HL-60 (cell line): ENCODE measurements around the gene CHRDL2.

Source experiments
- DNase-seq, 2 experiments: peaks; one replicate each; pipeline ENCODE4 v3.0.0-alpha.2; 2010 to 2020; ENCODE audit warnings: low read depth in 1 of 2, low spot score in 1 of 2
- H3K27ac ChIP-seq: fragments of 250-450 bp; sonication (Bioruptor Pico); replicated peaks from 2 replicates; pipeline ENCODE4 v1.5.1; 2020; ENCODE audit warnings: mild to moderate bottlenecking, moderate library complexity
- H3K27me3 ChIP-seq: fragments of 250-450 bp; sonication (Bioruptor Pico); 2 replicates; pipeline ENCODE4 v1.5.1; 2021; ENCODE audit warnings: mild to moderate bottlenecking, moderate library complexity; ENCODE audit not compliant: insufficient read depth, poor library complexity, severe bottlenecking
- H3K4me3 ChIP-seq: replicated peaks from 2 replicates; pipeline ENCODE4 v1.5.1; 2011; ENCODE audit warnings: mild to moderate bottlenecking, control low read depth, low read length; ENCODE audit not compliant: insufficient read depth
- CTCF ChIP-seq: IDR thresholded peaks from one replicate; pipeline ENCODE4 v1.5.1; 2011; ENCODE audit warnings: low read length, control low read depth, inconsistent platforms; ENCODE audit not compliant: insufficient read depth
- GABPA ChIP-seq: IDR thresholded peaks from 2 replicates; pipeline ENCODE4 v1.6.1; 2012; ENCODE audit warnings: low read depth
- POLR2AphosphoS5 ChIP-seq: IDR thresholded peaks from 2 replicates; pipeline ENCODE4 v1.6.1; 2012; ENCODE audit warnings: low read depth
- REST ChIP-seq: IDR thresholded peaks from 2 replicates; pipeline ENCODE4 v1.6.1; 2012; ENCODE audit warnings: low read depth; ENCODE audit not compliant: insufficient replicate concordance
- SPI1 ChIP-seq: IDR thresholded peaks from 2 replicates; pipeline ENCODE4 v1.6.1; 2012; ENCODE audit warnings: low read depth, mild to moderate bottlenecking, borderline replicate concordance

The CHRDL2 gene

GRCh38 chr11:74749965-74750296, 18.7 kb upstream of the CHRDL2 start:
- Histone ChIP-seq H3K4me3 (peak overlapping the region; percentile 50), H3K27ac (no peak overlapping the region), H3K27me3 (no peaks in the 10 kb centered on the region)
- no peak for DNase-seq
- no peak for TF ChIP-seq REST
- TF ChIP-seq CTCF = no peak
- TF ChIP-seq GABPA = no peak
- no peak for TF ChIP-seq SPI1

GRCh38 chr11:74749127-74749964, 18.1 kb upstream of the CHRDL2 start:
- peak overlapping the region; percentile 73; the same call in 1 of the 2 replicates for H3K27ac ChIP-seq
- TF ChIP-seq GABPA (no peak), CTCF (no peak), POLR2AphosphoS5 (0 out of 2 replicates have a peak, but pooled peaks have one; percentile 25), REST (no peak), SPI1 (peak; percentile 84)
- peak; percentile 59 to 65 for DNase-seq

GRCh38 chr11:74748211-74749126, 17.2 kb upstream of the CHRDL2 start, which contains the start of gene RNF169:
Gene RNF169 (plus strand): TSS chr11:74748849. CDS start chr11:74748881, 32 bp downstream.
- TF ChIP-seq POLR2AphosphoS5 (no peak; the same call in 1 of the 2 replicates), REST (no peak), CTCF (no peak), GABPA (no peak), SPI1 (no peak)
- DNase-seq = peak; percentile 80 to 89
- Histone ChIP-seq H3K27ac (peak within 1 kb of the TSS; percentile 73), H3K4me3 (peak within 1 kb of the TSS; percentile 50), H3K27me3 (no peaks in the 10 kb centered on the region)

More at GRCh38 chr11:74749127-74749964, 18.1 kb upstream of the CHRDL2 start:
- H3K27me3 ChIP-seq = no peaks in the 10 kb centered on the region
- H3K4me3 ChIP-seq = peak overlapping the region; percentile 50
